Fibroblast of villous mesenchyme (primary cell): Measurements from ENCODE around the gene NEK6. TPM values are rescaled to one million over a fixed set of nuclear protein-coding genes. Genes with fewer than 3 reads are reported as not detected.

Experiments
- DNase-seq: peaks from one replicate; pipeline ENCODE4 v3.0.0-alpha.2; 2010; ENCODE audit warnings: low read depth
- H3K4me3 ChIP-seq: 2 replicates; pipeline ENCODE4 v1.5.1; 2011; ENCODE audit warnings: low read depth, mild to moderate bottlenecking, low read length
- total RNA-seq: library from RNA; depleted of rRNA; stranded (reverse); fragments of >200 nt; gene quantifications from 2 replicates; pipeline ENCODE4 v1.2.3, GENCODE V29; 2012
- TF ChIP-seq, protein P1 (sequence below): IDR thresholded peaks from 2 replicates; pipeline ENCODE4 v1.5.1; 2012; ENCODE audit warnings: low read depth, mild to moderate bottlenecking, low read length; ENCODE audit not compliant: insufficient read depth

Gene NEK6
- total RNA-seq, 1 donor: 41.9 TPM

- H3K4me3 ChIP-seq: no peak overlapping the region
- TF ChIP-seq, protein P1, sequence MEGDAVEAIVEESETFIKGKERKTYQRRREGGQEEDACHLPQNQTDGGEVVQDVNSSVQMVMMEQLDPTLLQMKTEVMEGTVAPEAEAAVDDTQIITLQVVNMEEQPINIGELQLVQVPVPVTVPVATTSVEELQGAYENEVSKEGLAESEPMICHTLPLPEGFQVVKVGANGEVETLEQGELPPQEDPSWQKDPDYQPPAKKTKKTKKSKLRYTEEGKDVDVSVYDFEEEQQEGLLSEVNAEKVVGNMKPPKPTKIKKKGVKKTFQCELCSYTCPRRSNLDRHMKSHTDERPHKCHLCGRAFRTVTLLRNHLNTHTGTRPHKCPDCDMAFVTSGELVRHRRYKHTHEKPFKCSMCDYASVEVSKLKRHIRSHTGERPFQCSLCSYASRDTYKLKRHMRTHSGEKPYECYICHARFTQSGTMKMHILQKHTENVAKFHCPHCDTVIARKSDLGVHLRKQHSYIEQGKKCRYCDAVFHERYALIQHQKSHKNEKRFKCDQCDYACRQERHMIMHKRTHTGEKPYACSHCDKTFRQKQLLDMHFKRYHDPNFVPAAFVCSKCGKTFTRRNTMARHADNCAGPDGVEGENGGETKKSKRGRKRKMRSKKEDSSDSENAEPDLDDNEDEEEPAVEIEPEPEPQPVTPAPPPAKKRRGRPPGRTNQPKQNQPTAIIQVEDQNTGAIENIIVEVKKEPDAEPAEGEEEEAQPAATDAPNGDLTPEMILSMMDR: no peak
- DNase-seq: peak; percentile 92
Observed at GRCh38 chr9:124322618-124323432, 65.1 kb downstream of the NEK6 start.

DNA sequence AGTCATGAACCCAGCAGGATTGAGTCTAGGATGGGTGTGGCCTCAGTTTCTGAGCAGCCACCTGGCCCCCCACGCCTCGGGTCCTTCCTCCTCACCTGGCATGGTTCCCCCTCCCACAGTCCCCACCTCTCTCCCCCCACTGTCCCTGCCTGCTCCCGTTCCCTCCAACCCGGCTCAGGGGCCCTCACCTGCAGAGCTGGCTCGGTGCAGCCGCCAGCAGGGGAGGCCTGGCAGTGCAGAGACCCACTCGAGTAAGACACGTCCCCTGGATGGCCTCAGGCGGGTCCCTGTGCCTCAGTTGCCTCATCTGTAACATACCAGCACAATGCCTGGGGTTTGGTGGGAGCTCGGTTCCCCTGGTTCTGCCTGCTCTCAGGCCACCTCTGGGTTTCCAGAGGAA, 66.2 kb downstream of the NEK6 start:
- no peak for DNase-seq
- H3K4me3 ChIP-seq: no peak overlapping the region
- TF ChIP-seq, protein P1: no peak

DNA sequence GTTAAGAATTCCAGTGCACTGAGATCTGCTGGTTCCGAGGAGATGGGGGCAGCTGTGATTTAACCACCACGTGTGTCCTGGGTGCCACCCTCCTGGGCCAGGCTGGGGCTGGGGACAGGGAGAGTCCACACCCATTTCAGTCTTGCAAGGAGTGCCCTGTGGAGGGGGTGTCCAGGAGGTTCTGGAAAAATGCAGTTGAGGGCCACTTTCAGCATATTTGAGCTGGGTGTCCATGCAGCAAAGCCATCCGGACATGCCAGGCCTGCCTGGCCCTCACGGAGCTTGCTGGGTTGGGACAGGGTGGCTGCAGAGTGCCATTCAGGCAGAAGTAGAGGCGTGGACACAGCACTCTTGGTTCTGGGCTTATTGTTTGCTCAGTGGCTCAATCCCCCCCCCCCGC, 68.1 kb downstream of the NEK6 start:
- DNase-seq: no peak
- no peak overlapping the region for H3K4me3 ChIP-seq
- TF ChIP-seq, protein P1: no peak

DNA sequence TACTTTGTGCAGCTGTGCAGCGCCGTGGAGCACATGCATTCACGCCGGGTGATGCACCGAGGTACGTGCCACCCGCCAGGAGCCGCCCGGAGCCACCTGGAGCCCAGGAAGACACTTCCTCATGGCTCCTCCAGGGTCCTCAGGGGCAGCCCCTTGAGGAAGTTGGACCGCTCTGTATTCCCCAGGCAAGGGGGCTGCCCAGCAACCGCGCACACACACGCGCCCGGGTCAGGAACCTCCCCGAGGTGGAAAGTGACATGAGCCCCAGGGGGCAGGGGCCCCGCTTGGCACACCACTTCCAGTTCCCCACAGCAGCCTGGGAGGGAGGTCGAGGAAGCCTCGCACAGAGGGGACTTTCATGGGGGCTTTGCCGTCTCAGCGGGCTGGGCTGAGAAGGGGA, 68.6 kb downstream of the NEK6 start:
- H3K4me3 ChIP-seq: no peak overlapping the region
- TF ChIP-seq, protein P1: no peak
- DNase-seq: no peak

GRCh38 chr9:124327491-124327890, 69.7 kb downstream of the NEK6 start:
- TF ChIP-seq, protein P1: no peak

DNA sequence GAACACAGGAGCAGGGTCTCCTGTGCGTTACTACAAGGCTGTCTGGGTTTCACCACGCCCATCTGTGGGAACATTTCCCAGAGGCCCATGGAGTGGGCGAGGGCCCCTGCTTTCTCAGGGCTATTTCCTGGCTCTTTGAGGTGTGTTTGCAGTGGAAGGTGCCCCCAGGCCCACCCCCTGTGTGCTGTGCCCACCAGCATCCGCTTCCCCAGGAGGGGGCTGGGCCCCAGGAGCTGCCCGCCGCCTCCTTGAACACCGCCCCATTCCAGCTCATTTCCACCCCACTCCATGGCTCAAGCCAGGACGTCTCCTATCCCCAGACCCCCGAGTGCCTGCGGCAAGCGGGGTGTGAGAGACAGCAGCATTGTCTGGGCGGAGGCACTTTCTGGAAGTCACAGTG, 70.5 kb downstream of the NEK6 start:
- DNase-seq: no peak
- H3K4me3 ChIP-seq: no peak overlapping the region
- TF ChIP-seq, protein P1: no peak

More at GRCh38 chr9:124327491-124327890, 69.7 kb downstream of the NEK6 start:
- H3K4me3 ChIP-seq: no peak overlapping the region
- no peak for DNase-seq
